ENCODE measurements around the gene TNFAIP8L1.
A peak's percentile ranks its signal among the peaks of the same experiment; 100 is the strongest.

Gene TNFAIP8L1

GRCh38 chr19:4699826-4700692, 60.7 kb downstream of the TNFAIP8L1 start:
- TF ChIP-seq EZH2 (IDR thresholded peaks at IDR 0.05; ENCODE audit: borderline replicate concordance, low read length) (no peak), CTCF (IDR thresholded peaks at IDR 0.05; ENCODE audit: low read length) (no peak)
- H3K4me3 ChIP-seq (ENCODE audit: low read depth, low read length, poor library complexity, severe bottlenecking): no peak overlapping the region
- peaks cover 67% of the 10 kb centered on the region for H3K36me3 ChIP-seq (ENCODE audit: insufficient read depth, low read length)
- no peaks in the 10 kb centered on the region for H3K9me2 ChIP-seq (ENCODE audit: low read depth, low read length)
- no peak overlapping the region for H3K27ac ChIP-seq (ENCODE audit: low read depth, low read length, poor library complexity, severe bottlenecking)
- no peaks in the 10 kb centered on the region for H3K27me3 ChIP-seq (ENCODE audit: insufficient read depth, low read length)
- no peak overlapping the region for H2AFZ ChIP-seq (ENCODE audit: low read length)
- H3F3A ChIP-seq (ENCODE audit: insufficient read depth, low read length): no peaks in the 10 kb centered on the region
- H3K9me3 ChIP-seq (ENCODE audit: low read length): no peaks in the 10 kb centered on the region
- H3K9ac ChIP-seq (ENCODE audit: low read length): no peak overlapping the region
- H3K79me2 ChIP-seq (ENCODE audit: insufficient read depth, low read length): no peaks in the 10 kb centered on the region
- no peak overlapping the region for H3K4me2 ChIP-seq (ENCODE audit: low read length)
- no peaks in the 10 kb centered on the region for H4K20me1 ChIP-seq (ENCODE audit: insufficient read depth, low read length)
- H3K4me1 ChIP-seq (ENCODE audit: insufficient read depth, low read length, severe bottlenecking): no peaks in the 10 kb centered on the region

GRCh38 chr19:4700693-4700970, 61.3 kb downstream of the TNFAIP8L1 start:
- Histone ChIP-seq H3K4me3 (ENCODE audit: low read depth, low read length, poor library complexity, severe bottlenecking) (no peak overlapping the region), H3K9me3 (ENCODE audit: low read length) (no peaks in the 10 kb centered on the region), H4K20me1 (ENCODE audit: insufficient read depth, low read length) (no peaks in the 10 kb centered on the region), H3K27ac (ENCODE audit: low read depth, low read length, poor library complexity, severe bottlenecking) (no peak overlapping the region), H3K9me2 (ENCODE audit: low read depth, low read length) (no peaks in the 10 kb centered on the region), H3K79me2 (ENCODE audit: insufficient read depth, low read length) (no peaks in the 10 kb centered on the region), H3K4me2 (ENCODE audit: low read length) (no peak overlapping the region), H2AFZ (ENCODE audit: low read length) (no peak overlapping the region), H3K9ac (ENCODE audit: low read length) (no peak overlapping the region), H3K27me3 (ENCODE audit: insufficient read depth, low read length) (no peaks in the 10 kb centered on the region), H3F3A (ENCODE audit: insufficient read depth, low read length) (no peaks in the 10 kb centered on the region), H3K36me3 (ENCODE audit: insufficient read depth, low read length) (peaks cover 63% of the 10 kb centered on the region), H3K4me1 (ENCODE audit: insufficient read depth, low read length, severe bottlenecking) (no peaks in the 10 kb centered on the region)
- TF ChIP-seq EZH2 (IDR thresholded peaks at IDR 0.05; ENCODE audit: borderline replicate concordance, low read length) (no peak), CTCF (IDR thresholded peaks at IDR 0.05; ENCODE audit: low read length) (peak; percentile 10; the same call in 1 of the 2 replicates)

- no peak overlapping the region for H3K9ac ChIP-seq (ENCODE audit: low read length)
- H3K4me3 ChIP-seq (ENCODE audit: low read depth, low read length, poor library complexity, severe bottlenecking): no peak overlapping the region
- no peaks in the 10 kb centered on the region for H3F3A ChIP-seq (ENCODE audit: insufficient read depth, low read length)
- no peak for TF ChIP-seq CTCF (IDR thresholded peaks at IDR 0.05; ENCODE audit: low read length)
- TF ChIP-seq EZH2 (IDR thresholded peaks at IDR 0.05; ENCODE audit: borderline replicate concordance, low read length): no peak
- no peaks in the 10 kb centered on the region for H3K9me3 ChIP-seq (ENCODE audit: low read length)
- no peak overlapping the region for H3K4me2 ChIP-seq (ENCODE audit: low read length)
- peaks cover 63% of the 10 kb centered on the region for H3K36me3 ChIP-seq (ENCODE audit: insufficient read depth, low read length)
- H3K9me2 ChIP-seq (ENCODE audit: low read depth, low read length): no peaks in the 10 kb centered on the region
- no peaks in the 10 kb centered on the region for H4K20me1 ChIP-seq (ENCODE audit: insufficient read depth, low read length)
- no peak overlapping the region for H2AFZ ChIP-seq (ENCODE audit: low read length)
- H3K27ac ChIP-seq (ENCODE audit: low read depth, low read length, poor library complexity, severe bottlenecking): no peak overlapping the region
- H3K79me2 ChIP-seq (ENCODE audit: insufficient read depth, low read length): no peaks in the 10 kb centered on the region
- no peaks in the 10 kb centered on the region for H3K4me1 ChIP-seq (ENCODE audit: insufficient read depth, low read length, severe bottlenecking)
- no peaks in the 10 kb centered on the region for H3K27me3 ChIP-seq (ENCODE audit: insufficient read depth, low read length)
Measured at GRCh38 chr19:4701557-4701956, 62.2 kb downstream of the TNFAIP8L1 start.

Measured in OCI-LY1 (cell line).